ENCODE measurements around the gene RALY. TPM values are rescaled to one million over a fixed set of nuclear protein-coding genes. Genes with fewer than 3 reads are reported as not detected.

Gene RALY
- total RNA-seq, 1 experiment from 2014 or later: 119 TPM

- H3K4me2 ChIP-seq (ENCODE audit: low read length): no peak overlapping the region
- H2AFZ ChIP-seq (ENCODE audit: low read depth, low read length, poor library complexity, severe bottlenecking): no peak overlapping the region
- H3K36me3 ChIP-seq (ENCODE audit: control insufficient read depth in 1 of 2, insufficient read depth in 2 of 2, low read length in 2 of 2): no peaks in the 10 kb centered on the region
- H4K20me1 ChIP-seq (ENCODE audit: insufficient read depth): peaks cover 15% of the 10 kb centered on the region
- BruUV-seq (replicated peaks): no TSS peak
- no peaks in the 10 kb centered on the region for H3K9me2 ChIP-seq (ENCODE audit: insufficient read depth)
- H3K79me2 ChIP-seq (ENCODE audit: insufficient read depth, low read length): peaks cover 96% of the 10 kb centered on the region
- intact Hi-C loops (cut with micrococcal nuclease): no loop called here
- no peaks in the 10 kb centered on the region for H3K4me1 ChIP-seq (ENCODE audit: control insufficient read depth in 1 of 2, insufficient read depth in 2 of 2, low read length in 2 of 2)
- CTCF ChIA-PET: no interaction called here
- no peak overlapping the region for H3K27ac ChIP-seq (ENCODE audit: low read depth, low read length)
- TF ChIP-seq TCF7L2 (IDR thresholded peaks at IDR 0.05; ENCODE audit: borderline replicate concordance, extremely low read depth, insufficient read depth, insufficient read length): no peak
- TF ChIP-seq, protein P1, sequence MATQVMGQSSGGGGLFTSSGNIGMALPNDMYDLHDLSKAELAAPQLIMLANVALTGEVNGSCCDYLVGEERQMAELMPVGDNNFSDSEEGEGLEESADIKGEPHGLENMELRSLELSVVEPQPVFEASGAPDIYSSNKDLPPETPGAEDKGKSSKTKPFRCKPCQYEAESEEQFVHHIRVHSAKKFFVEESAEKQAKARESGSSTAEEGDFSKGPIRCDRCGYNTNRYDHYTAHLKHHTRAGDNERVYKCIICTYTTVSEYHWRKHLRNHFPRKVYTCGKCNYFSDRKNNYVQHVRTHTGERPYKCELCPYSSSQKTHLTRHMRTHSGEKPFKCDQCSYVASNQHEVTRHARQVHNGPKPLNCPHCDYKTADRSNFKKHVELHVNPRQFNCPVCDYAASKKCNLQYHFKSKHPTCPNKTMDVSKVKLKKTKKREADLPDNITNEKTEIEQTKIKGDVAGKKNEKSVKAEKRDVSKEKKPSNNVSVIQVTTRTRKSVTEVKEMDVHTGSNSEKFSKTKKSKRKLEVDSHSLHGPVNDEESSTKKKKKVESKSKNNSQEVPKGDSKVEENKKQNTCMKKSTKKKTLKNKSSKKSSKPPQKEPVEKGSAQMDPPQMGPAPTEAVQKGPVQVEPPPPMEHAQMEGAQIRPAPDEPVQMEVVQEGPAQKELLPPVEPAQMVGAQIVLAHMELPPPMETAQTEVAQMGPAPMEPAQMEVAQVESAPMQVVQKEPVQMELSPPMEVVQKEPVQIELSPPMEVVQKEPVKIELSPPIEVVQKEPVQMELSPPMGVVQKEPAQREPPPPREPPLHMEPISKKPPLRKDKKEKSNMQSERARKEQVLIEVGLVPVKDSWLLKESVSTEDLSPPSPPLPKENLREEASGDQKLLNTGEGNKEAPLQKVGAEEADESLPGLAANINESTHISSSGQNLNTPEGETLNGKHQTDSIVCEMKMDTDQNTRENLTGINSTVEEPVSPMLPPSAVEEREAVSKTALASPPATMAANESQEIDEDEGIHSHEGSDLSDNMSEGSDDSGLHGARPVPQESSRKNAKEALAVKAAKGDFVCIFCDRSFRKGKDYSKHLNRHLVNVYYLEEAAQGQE (IDR thresholded peaks at IDR 0.05; ENCODE audit: low read depth): no peak
- no peak for TF ChIP-seq JUND (IDR thresholded peaks at IDR 0.05)
- no peak for TF ChIP-seq POLR2AphosphoS5 (IDR thresholded peaks at IDR 0.05; ENCODE audit: low read depth, low read length)
- TF ChIP-seq, protein P2, sequence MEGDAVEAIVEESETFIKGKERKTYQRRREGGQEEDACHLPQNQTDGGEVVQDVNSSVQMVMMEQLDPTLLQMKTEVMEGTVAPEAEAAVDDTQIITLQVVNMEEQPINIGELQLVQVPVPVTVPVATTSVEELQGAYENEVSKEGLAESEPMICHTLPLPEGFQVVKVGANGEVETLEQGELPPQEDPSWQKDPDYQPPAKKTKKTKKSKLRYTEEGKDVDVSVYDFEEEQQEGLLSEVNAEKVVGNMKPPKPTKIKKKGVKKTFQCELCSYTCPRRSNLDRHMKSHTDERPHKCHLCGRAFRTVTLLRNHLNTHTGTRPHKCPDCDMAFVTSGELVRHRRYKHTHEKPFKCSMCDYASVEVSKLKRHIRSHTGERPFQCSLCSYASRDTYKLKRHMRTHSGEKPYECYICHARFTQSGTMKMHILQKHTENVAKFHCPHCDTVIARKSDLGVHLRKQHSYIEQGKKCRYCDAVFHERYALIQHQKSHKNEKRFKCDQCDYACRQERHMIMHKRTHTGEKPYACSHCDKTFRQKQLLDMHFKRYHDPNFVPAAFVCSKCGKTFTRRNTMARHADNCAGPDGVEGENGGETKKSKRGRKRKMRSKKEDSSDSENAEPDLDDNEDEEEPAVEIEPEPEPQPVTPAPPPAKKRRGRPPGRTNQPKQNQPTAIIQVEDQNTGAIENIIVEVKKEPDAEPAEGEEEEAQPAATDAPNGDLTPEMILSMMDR (IDR thresholded peaks at IDR 0.05 in 2 of 3, conservative IDR thresholded peaks at IDR 0.05 in 1 of 3; ENCODE audit: borderline replicate concordance in 1 of 3, insufficient read depth in 1 of 3, low read depth in 2 of 3, low read length in 2 of 3): no peak
- TF ChIP-seq FOSL1 (IDR thresholded peaks at IDR 0.05; ENCODE audit: low read depth): no peak
- no peak for TF ChIP-seq SRF (IDR thresholded peaks at IDR 0.05; ENCODE audit: low read depth)
- TF ChIP-seq ZNF274 (IDR thresholded peaks at IDR 0.05; ENCODE audit: low read depth, low read length): no peak
- no peak for TF ChIP-seq ELF1 (IDR thresholded peaks at IDR 0.05; ENCODE audit: borderline replicate concordance, low read depth)
- no peak for TF ChIP-seq ZFX (IDR thresholded peaks at IDR 0.05)
- no peak for TF ChIP-seq SP1 (IDR thresholded peaks at IDR 0.05; ENCODE audit: low read depth)
- no peak for TF ChIP-seq MAX (IDR thresholded peaks at IDR 0.05)
- TF ChIP-seq EGR1 (IDR thresholded peaks at IDR 0.05; ENCODE audit: low read depth): no peak
- no peak for TF ChIP-seq CEBPB (IDR thresholded peaks at IDR 0.05; ENCODE audit: low read depth)
- TF ChIP-seq YY1 (IDR thresholded peaks at IDR 0.05; ENCODE audit: extremely low read depth, insufficient replicate concordance, low read depth, low read length): no peak
- TF ChIP-seq CBX3 (IDR thresholded peaks at IDR 0.05; ENCODE audit: low read depth): no peak
- H3K9ac ChIP-seq (ENCODE audit: low read length): no peak overlapping the region
- DNase-seq (ENCODE audit: low read depth, low spot score) (no peak), ATAC-seq (no peak)
- H3K4me3 ChIP-seq (replicated peaks in 1 of 2; ENCODE audit: low read depth in 1 of 2, low read length in 2 of 2): no peak overlapping the region
- RAD21 ChIA-PET (ENCODE audit: low non-redundant PET in 1 of 2, low total read pairs in 2 of 2, uncharacterized antibody in 2 of 2, unreplicated experiment in 2 of 2): no interaction called here
- no peaks in the 10 kb centered on the region for H3K27me3 ChIP-seq (ENCODE audit: insufficient read depth, low read length)
- H3K9me3 ChIP-seq (ENCODE audit: control insufficient read depth in 1 of 2, insufficient read depth in 1 of 2, low read depth in 1 of 2, low read length in 2 of 2): no peaks in the 10 kb centered on the region
- POLR2A ChIA-PET: no interaction called here
These were observed 21.2 kb downstream of the RALY start for GRCh38 chr20:34014878-34015277.

All from HCT116 (cell line).